ENCODE results near the gene TLR3. TPM values are rescaled to one million over a fixed set of nuclear protein-coding genes. Genes with fewer than 3 reads are reported as not detected.

TLR3 gene
- total and polyA plus RNA-seq, 10 of the 15 experiments (the other 5 are each of a cell fraction or from before 2014, with no cell fraction given), result under 0.01 to 0.05 (median 0.03) TPM; not detected in 7

GRCh38 chr4:186068581-186069348 is at the start of gene TLR3 (continued):
- TF ChIP-seq NRF1 (conservative IDR thresholded peaks at IDR 0.05; ENCODE audit: low read depth, low read length) (no peak), ZBTB33 (IDR thresholded peaks at IDR 0.05) (no peak), REST (IDR thresholded peaks at IDR 0.05; ENCODE audit: low read depth, low read length) (no peak), CTCF (IDR thresholded peaks at IDR 0.05 in 2 of 3, conservative IDR thresholded peaks at IDR 0.05 in 1 of 3; ENCODE audit: control insufficient read depth in 2 of 3, extremely low read depth in 1 of 3, insufficient read depth in 1 of 3, low read depth in 3 of 3, low read length in 3 of 3) (no peak)
